GDM1 (cell line): ENCODE results near the gene TMEM250.

Source experiments
- DNase-seq: peaks from one replicate; lab custom pipeline; 2025; lab: John Stamatoyannopoulos, UW

The TMEM250 gene

DNA sequence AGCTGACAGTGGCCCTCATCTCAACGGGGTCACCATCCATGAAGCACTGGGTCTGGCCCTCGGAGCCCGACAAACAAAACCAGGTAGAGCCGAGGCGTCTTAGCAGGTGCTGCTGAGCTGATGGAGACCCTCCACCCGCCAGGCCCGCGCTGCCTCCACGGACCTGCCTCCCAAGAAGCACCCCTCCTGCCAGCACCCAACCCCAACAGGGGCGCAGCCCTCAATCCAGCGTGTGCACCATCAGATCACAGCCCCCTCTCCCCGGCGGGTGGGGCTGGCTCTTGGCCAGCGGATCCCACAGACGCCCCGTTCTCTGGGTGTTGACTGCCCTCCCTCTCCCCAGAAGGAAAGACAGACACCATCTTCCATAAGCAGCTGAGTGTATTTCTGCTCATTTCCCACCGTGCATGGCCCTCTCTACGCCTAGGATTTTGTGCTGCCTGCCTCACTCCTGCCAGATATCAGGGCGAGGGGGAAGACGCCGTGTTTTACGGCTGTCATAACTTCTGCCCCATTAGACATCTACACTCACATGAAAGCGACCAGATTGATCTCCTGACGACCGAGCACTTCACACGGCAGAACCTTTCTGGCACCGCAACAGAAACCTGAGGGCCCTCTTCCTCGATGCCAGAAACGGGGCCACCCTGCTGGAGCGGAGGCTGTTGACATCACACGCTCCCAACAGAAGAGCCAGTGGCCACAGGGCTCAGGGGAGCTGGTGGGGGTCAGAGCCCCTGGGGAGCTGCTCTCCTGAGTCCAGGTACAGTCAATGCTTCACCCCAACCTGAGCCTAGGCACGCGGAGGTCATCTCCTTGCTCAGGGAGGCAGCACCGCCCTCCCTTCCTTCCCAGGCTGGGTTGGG lies 35.9 kb downstream of the TMEM250 start:
- DNase-seq = no peak

DNA sequence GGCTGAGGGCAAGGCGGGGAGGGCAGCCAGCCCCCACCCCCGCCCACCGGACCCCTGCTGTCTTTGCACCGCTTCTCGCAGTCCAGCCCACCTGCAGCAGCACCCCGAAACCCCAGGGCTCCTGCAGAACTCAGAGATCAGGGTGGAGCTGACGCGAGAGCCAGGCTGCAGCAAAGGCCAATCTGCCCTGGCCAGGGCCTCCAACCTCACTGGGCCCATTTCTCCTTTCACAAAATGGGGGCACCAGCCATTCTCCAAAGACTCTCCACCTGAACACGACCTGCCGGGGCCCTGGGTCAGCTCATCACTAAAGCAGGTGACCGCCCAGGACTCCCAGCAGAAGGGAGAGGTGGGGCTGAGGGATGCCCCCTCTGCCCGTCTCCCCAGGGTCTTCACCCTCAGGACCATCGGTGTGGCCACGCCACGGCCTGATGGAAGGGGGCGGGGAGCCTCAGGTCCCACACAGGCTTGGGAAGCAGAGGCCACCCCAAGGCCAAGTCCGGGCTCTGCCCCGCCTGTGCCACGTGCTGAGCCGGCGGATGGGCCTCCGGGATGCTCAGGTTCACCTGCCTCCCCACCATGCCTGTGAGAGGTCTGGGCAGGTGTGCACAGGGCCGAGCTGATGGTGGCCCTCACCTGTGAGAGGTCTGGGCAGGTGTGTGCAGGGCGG lies 36.7 kb downstream of the TMEM250 start:
- no peak for DNase-seq

DNA sequence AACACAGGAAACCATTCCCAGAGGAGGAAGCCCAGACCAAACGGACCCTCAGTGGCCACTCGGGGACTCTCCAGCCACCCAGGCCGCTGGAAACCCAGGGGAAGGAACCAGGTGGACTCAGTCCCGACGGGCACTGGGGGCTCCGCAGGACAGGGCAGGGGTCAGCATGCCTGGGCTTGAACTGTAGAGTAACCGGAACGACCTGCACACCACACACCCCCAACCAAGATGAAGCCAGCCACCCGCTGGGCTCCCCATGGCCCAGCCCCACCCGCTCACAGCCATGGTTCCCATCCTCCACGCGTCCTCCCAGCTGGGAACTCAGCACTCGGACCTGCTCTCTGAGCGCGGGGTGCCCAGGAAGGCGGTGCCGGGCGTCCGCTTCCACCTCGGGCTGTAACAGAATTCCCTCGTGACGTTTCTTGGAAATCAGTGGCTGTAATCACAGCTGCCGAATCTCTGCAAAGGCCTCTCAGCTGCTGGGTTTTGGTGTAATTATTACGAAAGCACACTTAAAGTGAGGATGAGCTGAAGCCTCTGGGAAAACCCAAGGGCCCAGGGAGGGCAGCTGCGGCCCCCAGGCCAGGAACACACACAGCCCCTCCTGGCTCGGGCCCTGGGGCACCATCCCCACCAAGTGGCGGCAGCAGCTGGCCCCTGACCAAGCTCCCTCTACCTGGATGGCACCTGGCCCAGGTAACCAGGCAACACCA lies 37.4 kb downstream of the TMEM250 start:
- no peak for DNase-seq

DNA sequence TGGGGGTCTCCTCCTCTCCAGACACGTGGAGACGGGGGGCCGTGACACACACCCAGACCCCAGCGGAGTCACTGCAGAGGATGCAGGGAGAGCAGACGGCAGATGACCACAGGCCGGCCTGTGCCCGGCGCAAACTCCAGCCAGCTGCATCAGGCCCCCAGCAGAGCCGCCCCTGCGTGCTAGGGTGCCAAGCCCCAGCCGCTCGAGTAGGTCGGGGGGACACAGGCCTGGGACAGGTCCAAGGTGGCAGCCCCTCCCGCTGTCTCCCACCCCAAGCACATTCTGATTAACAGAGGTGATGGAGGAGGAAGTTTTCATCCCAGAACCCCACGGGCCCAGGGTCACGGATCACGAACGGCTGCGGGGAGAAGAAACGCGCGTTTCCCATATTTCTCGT lies 38.0 kb downstream of the TMEM250 start:
- no peak for DNase-seq

GRCh38 chr9:136079916-136080246 lies 38.8 kb downstream of the TMEM250 start:
- DNase-seq = no peak

GRCh38 chr9:136079211-136079915 lies 39.3 kb downstream of the TMEM250 start:
- DNase-seq = no peak

DNA sequence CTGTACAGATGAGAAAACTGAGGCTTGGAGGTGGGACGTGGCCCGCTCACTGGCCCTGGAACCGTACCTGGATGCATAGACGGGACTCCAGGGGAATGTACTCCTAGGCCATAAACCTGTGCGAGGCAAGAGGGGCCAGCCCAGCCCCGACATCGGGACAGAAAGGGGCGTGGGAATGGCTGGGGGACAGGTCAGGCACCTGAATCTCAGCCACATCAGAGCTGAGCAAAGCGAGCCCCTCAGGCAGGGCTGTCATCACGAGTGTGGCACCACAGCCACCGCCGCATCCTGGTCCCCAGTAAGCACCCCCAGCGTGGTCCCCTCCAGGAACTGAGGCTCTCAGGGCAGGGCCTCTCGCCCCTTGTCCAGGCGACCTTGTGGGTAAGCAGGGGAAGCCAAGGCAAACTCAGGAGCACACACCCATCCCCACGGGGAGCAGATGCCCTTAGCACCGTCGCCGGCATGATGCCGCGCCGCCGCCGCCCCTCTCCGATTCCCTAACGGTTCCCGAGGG lies 40.1 kb downstream of the TMEM250 start:
- no peak for DNase-seq

- no peak for DNase-seq
Observed at GRCh38 chr9:136078024-136078423, 40.7 kb downstream of the TMEM250 start.

DNA sequence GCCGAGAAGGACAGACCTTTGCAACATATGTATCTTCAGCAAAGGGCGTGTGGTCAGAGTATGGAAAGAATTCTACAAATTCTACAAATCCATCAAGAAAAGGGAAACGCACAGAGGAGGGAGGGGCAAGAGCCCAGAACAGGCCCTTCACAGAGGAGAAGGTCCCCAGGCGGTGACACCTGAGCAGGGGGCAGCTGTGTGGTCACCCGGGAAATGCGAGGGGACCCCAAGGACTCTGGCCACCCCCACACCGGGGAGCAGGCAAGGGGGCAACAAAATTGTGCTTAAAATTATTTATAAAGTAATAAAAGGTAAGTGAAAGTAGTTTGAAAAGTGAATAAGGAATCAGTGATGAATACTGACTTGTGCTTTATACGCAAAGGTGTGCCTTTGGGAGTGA lies 41.2 kb downstream of the TMEM250 start:
- DNase-seq = no peak

- DNase-seq = peak; percentile 64
Observed at GRCh38 chr9:136075881-136076678, 42.6 kb downstream of the TMEM250 start.

GRCh38 chr9:136075134-136075841 lies 43.4 kb downstream of the TMEM250 start:
- DNase-seq = no peak

DNA sequence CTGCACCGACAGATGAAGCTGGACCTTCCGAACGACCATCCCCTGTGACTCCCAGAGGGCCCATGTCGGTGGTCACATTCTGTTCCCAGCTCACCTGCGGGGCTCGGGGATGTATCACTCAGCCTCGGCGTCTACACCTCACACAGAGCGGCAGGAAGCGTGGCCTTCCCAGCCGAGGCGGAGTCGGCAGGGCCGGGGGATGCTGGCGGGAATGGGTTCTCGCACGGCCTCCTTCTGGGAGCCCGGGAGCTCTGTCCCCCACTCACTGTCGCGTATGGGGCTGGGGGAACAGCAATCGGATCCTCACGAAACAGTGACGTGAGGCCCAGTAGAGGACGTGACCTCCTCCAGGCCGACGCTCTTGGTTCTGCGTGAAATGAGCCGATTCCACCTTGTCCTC lies 44.0 kb downstream of the TMEM250 start:
- DNase-seq = no peak
